CD4-positive, alpha-beta T cell (primary cell): ENCODE results near the gene BICC1. TPM values are rescaled to one million over a fixed set of nuclear protein-coding genes. Genes with fewer than 3 reads are reported as not detected.

Experiments used
- ATAC-seq: fragments of 200-7000 bp; cut with Tn5 transposase; one replicate; pipeline ENCODE4 v1.10.0; 2022; ENCODE audit warnings: mild to moderate bottlenecking; ENCODE audit not compliant: poor library complexity
- CTCF ChIA-PET: fragments of 350-600 bp; sonication (Branson Sonifier 250); formaldehyde crosslinking; loops from one replicate; lab custom pipeline; 2021; ENCODE audit warnings: antibody characterized with exemption, inconsistent platforms; lab: Charles Lee
- POLR2A ChIA-PET: fragments of 350-600 bp; sonication (Branson Sonifier 250); formaldehyde crosslinking; loops from one replicate; lab custom pipeline; 2021; ENCODE audit warnings: antibody characterized with exemption, inconsistent platforms; lab: Charles Lee
- DNase-seq, 14 experiments: peaks; one replicate each; pipeline ENCODE4 v3.0.0-alpha.2; 2013 to 2020; ENCODE audit warnings: mixed read lengths in 2 of 14
- H3K27ac ChIP-seq, 2 donors: one replicate each; pipeline versions ENCODE4 v1.5.1 to v1.7.0; 2013; ENCODE audit warnings: low read length in 2 of 2, low read depth in 1 of 2, mild to moderate bottlenecking in 1 of 2
- H3K27me3 ChIP-seq, 2 experiments: 1 replicate in 1 of 2; 2 replicates in 1 of 2; pipeline versions ENCODE4 v1.6.1 to v1.7.0; 2013; ENCODE audit warnings: low read length in 2 of 2, control low read depth in 1 of 2, mild to moderate bottlenecking in 1 of 2, moderate library complexity in 1 of 2; ENCODE audit not compliant: insufficient read depth in 2 of 2, control insufficient read depth in 1 of 2
- H3K36me3 ChIP-seq: one replicate; pipeline ENCODE4 v1.6.1; 2013; ENCODE audit warnings: low read length, control low read depth; ENCODE audit not compliant: insufficient read depth
- H3K4me1 ChIP-seq: one replicate; pipeline ENCODE4 v1.6.1; 2013; ENCODE audit warnings: low read length, control low read depth; ENCODE audit not compliant: insufficient read depth
- H3K4me3 ChIP-seq: one replicate; pipeline ENCODE4 v1.5.1; 2013; ENCODE audit warnings: mild to moderate bottlenecking, low read length, moderate library complexity
- H3K9me3 ChIP-seq, 2 experiments: 1 replicate in 1 of 2; 2 replicates in 1 of 2; pipeline versions ENCODE4 v1.6.1 to v1.7.0; 2013; ENCODE audit warnings: low read length in 2 of 2, mild to moderate bottlenecking in 2 of 2, control low read depth in 1 of 2, moderate library complexity in 1 of 2; ENCODE audit not compliant: control insufficient read depth in 1 of 2, insufficient read depth in 1 of 2
- H3K27ac Mint-ChIP-seq: one replicate; pipeline ENCODE4 v1.8.0; 2020; ENCODE audit warnings: mixed read lengths
- H3K27me3 Mint-ChIP-seq: one replicate; pipeline ENCODE4 v1.8.0; 2021; ENCODE audit warnings: mixed read lengths
- H3K36me3 Mint-ChIP-seq: one replicate; pipeline ENCODE4 v1.8.0; 2021; ENCODE audit warnings: low read depth, mixed read lengths
- H3K4me1 Mint-ChIP-seq: one replicate; pipeline ENCODE4 v1.8.0; 2021; ENCODE audit warnings: low read depth, mixed read lengths
- H3K4me3 Mint-ChIP-seq: one replicate; pipeline ENCODE4 v1.8.0; 2020; ENCODE audit warnings: mild to moderate bottlenecking, mixed read lengths
- H3K9me3 Mint-ChIP-seq: one replicate; pipeline ENCODE4 v1.8.0; 2020; ENCODE audit warnings: mixed read lengths
- CTCF ChIP-seq: fragments of 200-600 bp; IDR thresholded peaks from one replicate; pipeline ENCODE4 v1.8.0; 2022; ENCODE audit warnings: antibody characterized with exemption, mild to moderate bottlenecking
- intact Hi-C, 2 experiments: fragments of 100-400 bp; cut with DNase I in 1 of 2; cut with micrococcal nuclease in 1 of 2; formaldehyde crosslinking; loops; one replicate each; pipeline versions ENCODE4 v1.15.1 to v1.9.0; 2023 to 2025; cut with DNase I, micrococcal nuclease
- total RNA-seq, 174 experiments: library from RNA in 2 of 174; stranded (reverse) in 2 of 174; gene quantifications; one replicate each; pipeline ENCODE4 v1.2.3 and lab custom pipeline; 2021 to 2026

Gene BICC1
- total RNA-seq, 2 experiments from 2014 or later: not detected

GRCh38 chr10:58651040-58651439 is 138.4 kb downstream of the BICC1 start:
- TF ChIP-seq CTCF: no peak
- DNase-seq (no peak), ATAC-seq (no peak)
- intact Hi-C loops: no loop called here
- no peaks in the 10 kb centered on the region for H3K36me3 Mint-ChIP-seq
- no peaks in the 10 kb centered on the region for H3K27me3 ChIP-seq
- POLR2A ChIA-PET: no interaction called here
- no peaks in the 10 kb centered on the region for H3K36me3 ChIP-seq
- H3K4me3 Mint-ChIP-seq: no peak overlapping the region
- no peaks in the 10 kb centered on the region for H3K4me1 Mint-ChIP-seq
- H3K9me3 Mint-ChIP-seq: peaks cover 3% of the 10 kb centered on the region
- no peak overlapping the region for H3K4me3 ChIP-seq
- no peak overlapping the region for H3K27ac ChIP-seq
- no peaks in the 10 kb centered on the region for H3K4me1 ChIP-seq
- CTCF ChIA-PET: no interaction called here
- no peak overlapping the region for H3K27ac Mint-ChIP-seq
- H3K27me3 Mint-ChIP-seq: no peaks in the 10 kb centered on the region
- no peaks in the 10 kb centered on the region for H3K9me3 ChIP-seq

- H3K4me1 Mint-ChIP-seq: no peaks in the 10 kb centered on the region
- Histone ChIP-seq H3K36me3 (no peaks in the 10 kb centered on the region), H3K4me3 (no peak overlapping the region), H3K4me1 (no peaks in the 10 kb centered on the region), H3K27ac (no peak overlapping the region), H3K27me3 (no peaks in the 10 kb centered on the region), H3K9me3 (no peaks in the 10 kb centered on the region)
- no peaks in the 10 kb centered on the region for H3K36me3 Mint-ChIP-seq
- DNase-seq (no peak), ATAC-seq (no peak)
- intact Hi-C loops: no loop called here
- CTCF ChIA-PET: no interaction called here
- no peak overlapping the region for H3K4me3 Mint-ChIP-seq
- no peaks in the 10 kb centered on the region for H3K27me3 Mint-ChIP-seq
- no peak overlapping the region for H3K27ac Mint-ChIP-seq
- peaks cover 3% of the 10 kb centered on the region for H3K9me3 Mint-ChIP-seq
- no peak for TF ChIP-seq CTCF
- POLR2A ChIA-PET: no interaction called here
These were observed 139.1 kb downstream of the BICC1 start for GRCh38 chr10:58651742-58652141.

- Mint-ChIP-seq H3K4me1 (no peaks in the 10 kb centered on the region), H3K9me3 (peaks cover 3% of the 10 kb centered on the region), H3K4me3 (no peak overlapping the region), H3K27ac (no peak overlapping the region), H3K36me3 (no peaks in the 10 kb centered on the region), H3K27me3 (no peaks in the 10 kb centered on the region)
- DNase-seq (no peak), ATAC-seq (no peak)
- H3K36me3 ChIP-seq: no peaks in the 10 kb centered on the region
- no peak for TF ChIP-seq CTCF
- POLR2A ChIA-PET: no interaction called here
- H3K4me1 ChIP-seq: no peaks in the 10 kb centered on the region
- intact Hi-C loops: no loop called here
- CTCF ChIA-PET: no interaction called here
- H3K9me3 ChIP-seq: no peaks in the 10 kb centered on the region
- H3K27me3 ChIP-seq: no peaks in the 10 kb centered on the region
- H3K4me3 ChIP-seq: no peak overlapping the region
- no peak overlapping the region for H3K27ac ChIP-seq
These were observed 140.5 kb downstream of the BICC1 start for GRCh38 chr10:58653139-58653538.
